ENCODE measurements around the gene ADH7.
"Not testable (repeated sequence)": the region's sequence is repeated elsewhere in the genome, so short reads cannot be mapped to it uniquely, and the experiment has no call there.

The ADH7 gene

GRCh38 chr4:99379571-99379970 is 55.6 kb downstream of the ADH7 start:
- no peak overlapping the region for H3K4me3 ChIP-seq (ENCODE audit: low read length)
- no peak for TF ChIP-seq ZNF274 (IDR thresholded peaks at IDR 0.05; ENCODE audit: low read depth, low read length)

GRCh38 chr4:99378876-99379275 is 56.3 kb downstream of the ADH7 start:
- H3K4me3 ChIP-seq (ENCODE audit: low read length) = no peak overlapping the region
- TF ChIP-seq ZNF274 (IDR thresholded peaks at IDR 0.05; ENCODE audit: low read depth, low read length) = no peak

GRCh38 chr4:99377341-99377740 is 57.8 kb downstream of the ADH7 start:
- not testable (repeated sequence) for H3K4me3 ChIP-seq (ENCODE audit: low read length)

GRCh38 chr4:99372464-99372863 is 62.7 kb downstream of the ADH7 start:
- not testable (repeated sequence) for H3K4me3 ChIP-seq (ENCODE audit: low read length)

GRCh38 chr4:99367817-99368216 is 67.3 kb downstream of the ADH7 start:
- H3K4me3 ChIP-seq (ENCODE audit: low read length) = not testable (repeated sequence)

GRCh38 chr4:99366491-99366890 is 68.7 kb downstream of the ADH7 start:
- TF ChIP-seq ZNF274 (IDR thresholded peaks at IDR 0.05; ENCODE audit: low read depth, low read length) = no peak
- H3K4me3 ChIP-seq (ENCODE audit: low read length) = no peak overlapping the region

GRCh38 chr4:99362768-99363167 is 72.4 kb downstream of the ADH7 start:
- no peak for TF ChIP-seq ZNF274 (IDR thresholded peaks at IDR 0.05; ENCODE audit: low read depth, low read length)

More at GRCh38 chr4:99362768-99363167, 72.4 kb downstream of the ADH7 start:
- no peak overlapping the region for H3K4me3 ChIP-seq (ENCODE audit: low read length)
